DMS53 (cell line): Measurements from ENCODE around the gene MYF5.

ENCODE experiments used
- DNase-seq: peaks from one replicate; lab custom pipeline; 2025; lab: John Stamatoyannopoulos, UW

The MYF5 gene

DNA sequence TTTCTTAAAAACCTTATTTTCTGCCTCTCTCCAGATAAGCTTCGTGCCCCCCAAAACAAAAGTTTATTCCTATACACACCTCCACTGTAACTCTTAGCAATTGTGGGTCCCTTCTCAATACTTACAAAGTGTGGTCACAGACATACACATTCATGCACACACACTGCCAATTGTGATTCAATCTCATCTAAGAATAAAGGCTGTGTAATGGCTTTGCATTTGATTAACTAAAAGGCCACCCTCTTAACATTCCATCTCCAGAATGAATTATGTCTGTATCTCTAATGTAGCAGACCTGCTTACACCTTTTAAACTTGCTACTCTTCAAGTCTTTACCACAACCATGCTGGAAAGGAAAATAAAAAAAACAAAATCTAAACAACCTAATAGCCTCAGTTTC, 49.5 kb downstream of the MYF5 start:
- DNase-seq = no peak

GRCh38 chr12:80766897-80767296, 50.2 kb downstream of the MYF5 start:
- DNase-seq = no peak
